IMR-90 (cell line): ENCODE data around the gene PEAK1. TPM values are rescaled to one million over a fixed set of nuclear protein-coding genes. Genes with fewer than 3 reads are reported as not detected.
A peak's percentile ranks its signal among the peaks of the same experiment; 100 is the strongest.

Experiments
- ATAC-seq: fragments of 200-7000 bp; cut with Tn5 transposase; 2 replicates; pipeline ENCODE4 v1.9.1; 2020; ENCODE audit warnings: low read depth, mild to moderate bottlenecking, moderate library complexity
- BruUV-seq: library from RNA; stranded (reverse); fragments of 400-500 nt; replicated peaks from 2 replicates; lab custom pipeline; 2021; lab: Mats Ljungman, UMichigan
- CTCF ChIA-PET: fragments of 300-600 bp; formaldehyde crosslinking; extraction: SDS; loops from one replicate; lab custom pipeline; 2021; ENCODE audit warnings: antibody characterized with exemption; lab: Yijun Ruan, JAX
- POLR2A ChIA-PET: fragments of 300-600 bp; sonication (Branson Sonifier 250); formaldehyde crosslinking; loops from one replicate; lab custom pipeline; 2022; ENCODE audit warnings: antibody characterized with exemption; ENCODE audit not compliant: unreplicated experiment; lab: Charles Lee
- DNase-seq: peaks from one replicate; pipeline ENCODE4 v3.0.0; 2013
- H2AFZ ChIP-seq: replicated peaks from 2 replicates; pipeline ENCODE3; 2013; ENCODE audit warnings: low read length, mild to moderate bottlenecking; ENCODE audit not compliant: poor library complexity
- H2AK5ac ChIP-seq: 2 replicates; pipeline ENCODE4 v1.6.1; 2013; ENCODE audit warnings: low read depth, low read length, inconsistent platforms
- H2AK9ac ChIP-seq: replicated peaks from 2 replicates; pipeline ENCODE3; 2013; ENCODE audit warnings: mild to moderate bottlenecking, low read depth, low read length, moderate library complexity; ENCODE audit not compliant: poor library complexity
- H2BK120ac ChIP-seq: 2 replicates; pipeline ENCODE4 v1.6.1; 2013; ENCODE audit warnings: low read depth, low read length, inconsistent platforms
- H2BK15ac ChIP-seq: 3 replicates; pipeline ENCODE4 v1.6.1; 2013; ENCODE audit warnings: low read depth, low read length, inconsistent platforms
- H2BK20ac ChIP-seq: 2 replicates; pipeline ENCODE4 v1.6.1; 2013; ENCODE audit warnings: low read depth, mild to moderate bottlenecking, inconsistent platforms, low read length, moderate library complexity
- H2BK5ac ChIP-seq: 2 replicates; pipeline ENCODE4 v1.6.1; 2013; ENCODE audit warnings: mild to moderate bottlenecking, low read depth, low read length, inconsistent platforms; ENCODE audit not compliant: poor library complexity, severe bottlenecking
- H3K14ac ChIP-seq: replicated peaks from 2 replicates; pipeline ENCODE4 v1.6.1; 2013; ENCODE audit warnings: low read depth, low read length, inconsistent platforms
- H3K18ac ChIP-seq: 2 replicates; pipeline ENCODE4 v1.6.1; 2013; ENCODE audit warnings: low read depth, low read length, control low read depth
- H3K23ac ChIP-seq: 2 replicates; pipeline ENCODE4 v1.6.1; 2013; ENCODE audit warnings: low read depth, low read length, inconsistent platforms
- H3K27ac ChIP-seq: 2 replicates; pipeline ENCODE4 v1.5.1; 2013; ENCODE audit warnings: mild to moderate bottlenecking, control low read depth, low read length; ENCODE audit not compliant: insufficient read depth
- H3K27me3 ChIP-seq: 2 replicates; pipeline ENCODE4 v1.6.1; 2013; ENCODE audit warnings: low read length; ENCODE audit not compliant: control insufficient read depth, insufficient read depth
- H3K36me3 ChIP-seq: 2 replicates; pipeline ENCODE4 v1.6.1; 2013; ENCODE audit warnings: low read length, mixed read lengths; ENCODE audit not compliant: control insufficient read depth, insufficient read depth
- H3K4ac ChIP-seq: 2 replicates; pipeline ENCODE4 v1.6.1; 2013; ENCODE audit warnings: low read depth, low read length, inconsistent platforms
- H3K4me1 ChIP-seq: 2 replicates; pipeline ENCODE4 v1.6.1; 2013; ENCODE audit warnings: low read length, mixed read lengths; ENCODE audit not compliant: control insufficient read depth, insufficient read depth
- H3K4me2 ChIP-seq: 2 replicates; pipeline ENCODE4 v1.6.1; 2013; ENCODE audit warnings: low read depth, mild to moderate bottlenecking, control low read depth, low read length, moderate library complexity
- H3K4me3 ChIP-seq: 2 replicates; pipeline ENCODE4 v1.5.1; 2013; ENCODE audit warnings: low read depth, mild to moderate bottlenecking, control low read depth, low read length, moderate library complexity; ENCODE audit not compliant: insufficient read depth
- H3K56ac ChIP-seq: 2 replicates; pipeline ENCODE4 v1.6.1; 2013; ENCODE audit warnings: low read length, inconsistent platforms; ENCODE audit not compliant: insufficient read depth; ENCODE audit errors: extremely low read depth
- H3K79me1 ChIP-seq, 2 experiments: 2 replicates each; pipeline ENCODE4 v1.6.1; 2013; ENCODE audit warnings: low read length in 2 of 2, inconsistent platforms in 1 of 2, low read depth in 1 of 2
- H3K9ac ChIP-seq: 2 replicates; pipeline ENCODE4 v1.6.1; 2013; ENCODE audit warnings: low read depth, low read length, control low read depth
- H3K9me1 ChIP-seq: 2 replicates; pipeline ENCODE4 v1.6.1; 2013; ENCODE audit warnings: low read length, inconsistent platforms; ENCODE audit not compliant: insufficient read depth
- H3K9me3 ChIP-seq: 2 replicates; pipeline ENCODE4 v1.6.1; 2013; ENCODE audit warnings: low read length; ENCODE audit not compliant: control insufficient read depth, insufficient read depth
- H4K20me1 ChIP-seq: 2 replicates; pipeline ENCODE4 v1.6.1; 2013; ENCODE audit warnings: low read length, inconsistent platforms; ENCODE audit not compliant: insufficient read depth
- H4K5ac ChIP-seq: 2 replicates; pipeline ENCODE4 v1.6.1; 2013; ENCODE audit warnings: mild to moderate bottlenecking, low read depth, low read length, control low read depth
- H4K8ac ChIP-seq, 2 experiments: 2 replicates each; pipeline ENCODE4 v1.6.1; 2013; ENCODE audit warnings: low read depth in 2 of 2, low read length in 2 of 2, control low read depth in 1 of 2, inconsistent platforms in 1 of 2
- H4K91ac ChIP-seq: 2 replicates; pipeline ENCODE4 v1.6.1; 2013; ENCODE audit warnings: low read depth, low read length, inconsistent platforms; ENCODE audit not compliant: insufficient read depth
- BHLHE40 ChIP-seq: fragments of 150-350 bp; IDR thresholded peaks from 2 replicates; pipeline ENCODE4 v1.6.1; 2016; ENCODE audit warnings: mild to moderate bottlenecking, low read depth, low read length
- CEBPB ChIP-seq: IDR thresholded peaks from 2 replicates; pipeline ENCODE4 v1.6.1; 2012; ENCODE audit warnings: low read depth, low read length, improper control_type of control experiment
- CHD1 ChIP-seq: IDR thresholded peaks from 2 replicates; pipeline ENCODE4 v1.6.1; 2012; ENCODE audit warnings: low read depth, low read length, improper control_type of control experiment
- FOS ChIP-seq: fragments of 150-350 bp; IDR thresholded peaks from 2 replicates; pipeline ENCODE4 v1.6.1; 2016; ENCODE audit warnings: low read depth, low read length
- MAFK ChIP-seq: IDR thresholded peaks from 2 replicates; pipeline ENCODE4 v1.6.1; 2012; ENCODE audit warnings: low read depth, low read length, improper control_type of control experiment
- MAZ ChIP-seq: IDR thresholded peaks from 2 replicates; pipeline ENCODE4 v1.6.1; 2012; ENCODE audit warnings: low read depth, mild to moderate bottlenecking, low read length, improper control_type of control experiment, moderate library complexity, borderline replicate concordance
- NFE2L2 ChIP-seq: fragments of 150-350 bp; IDR thresholded peaks from 2 replicates; pipeline ENCODE4 v1.6.1; 2016; ENCODE audit warnings: low read depth, mild to moderate bottlenecking, low read length
- POLR2A ChIP-seq: IDR thresholded peaks from 2 replicates; pipeline ENCODE4 v1.6.1; 2012; ENCODE audit warnings: mild to moderate bottlenecking, low read depth, low read length
- RAD21 ChIP-seq: IDR thresholded peaks from 2 replicates; pipeline ENCODE4 v1.6.1; 2012; ENCODE audit warnings: low read length, improper control_type of control experiment
- RCOR1 ChIP-seq: IDR thresholded peaks from 2 replicates; pipeline ENCODE4 v1.6.1; 2012; ENCODE audit warnings: mild to moderate bottlenecking, low read length, improper control_type of control experiment; ENCODE audit not compliant: insufficient replicate concordance
- RFX5 ChIP-seq: IDR thresholded peaks from 2 replicates; pipeline ENCODE4 v1.8.0; 2012; ENCODE audit warnings: low read depth, mild to moderate bottlenecking, low read length, moderate library complexity
- SMC3 ChIP-seq: fragments of 150-350 bp; IDR thresholded peaks from 2 replicates; pipeline ENCODE4 v1.6.1; 2016; ENCODE audit warnings: low read depth, mild to moderate bottlenecking, antibody characterized with exemption, low read length, moderate library complexity
- WGBS, 2 experiments: methylation state at CpG; one replicate each; pipeline versions ENCODE4 v1.1.5 to v1.1.7; 2013; ENCODE audit warnings: missing lambda C conversion rate in 2 of 2; ENCODE audit not compliant: insufficient read length in 1 of 2; ENCODE audit errors: extremely low coverage in 2 of 2; 5-methylcytosine and 5-hydroxymethylcytosine counted together
- dilution Hi-C: fragments of 300-500 bp; cut with HindIII; formaldehyde crosslinking; loops from one replicate; pipeline ENCODE4 v1.14.3; 2018; ENCODE audit warnings: low sequenced_read_pairs; ENCODE audit not compliant: unreplicated experiment
- in situ Hi-C: fragments of 300-500 bp; cut with MboI; formaldehyde crosslinking; loops from 3 replicates; pipeline ENCODE4 v1.14.3; 2019; ENCODE audit warnings: low sequenced_read_pairs, inconsistent platforms, mixed read lengths
- intact Hi-C: fragments of 100-400 bp; cut with micrococcal nuclease; formaldehyde crosslinking; loops from 2 replicates; pipeline ENCODE4 v1.10.0; 2022
- polyA plus RNA-seq, 3 experiments: library from polyadenylated mRNA; depleted of rRNA; stranded (reverse); fragments of >200 nt; gene quantifications; 2 replicates each; pipeline ENCODE4 v1.2.3, GENCODE V29; 2012; ENCODE audit warnings: low replicate concordance in 1 of 3
- total RNA-seq: library from RNA; depleted of rRNA; stranded (reverse); fragments of >200 nt; gene quantifications from 2 replicates; pipeline ENCODE4 v1.2.3, GENCODE V29; 2012
- TF ChIP-seq, protein P1 (sequence below): fragments of 150-350 bp; IDR thresholded peaks from 2 replicates; pipeline ENCODE4 v1.6.1; 2016; ENCODE audit warnings: low read depth, mild to moderate bottlenecking, low read length, moderate library complexity, borderline replicate concordance
- TF ChIP-seq, protein P2 (sequence below): fragments of 150-350 bp; IDR thresholded peaks from 2 replicates; pipeline ENCODE4 v1.6.1; 2017; ENCODE audit warnings: mild to moderate bottlenecking, antibody characterized with exemption, low read length, low read depth
- TF ChIP-seq, protein P3 (sequence below): conservative IDR thresholded peaks from 2 replicates; pipeline ENCODE4 v1.5.1; 2012; ENCODE audit warnings: mild to moderate bottlenecking, low read depth, low read length, improper control_type of control experiment

PEAK1 gene
- total and polyA plus RNA-seq, 2 of the 4 experiments (the other 2 are of a cell fraction): 21.5 to 43.9 TPM

DNA sequence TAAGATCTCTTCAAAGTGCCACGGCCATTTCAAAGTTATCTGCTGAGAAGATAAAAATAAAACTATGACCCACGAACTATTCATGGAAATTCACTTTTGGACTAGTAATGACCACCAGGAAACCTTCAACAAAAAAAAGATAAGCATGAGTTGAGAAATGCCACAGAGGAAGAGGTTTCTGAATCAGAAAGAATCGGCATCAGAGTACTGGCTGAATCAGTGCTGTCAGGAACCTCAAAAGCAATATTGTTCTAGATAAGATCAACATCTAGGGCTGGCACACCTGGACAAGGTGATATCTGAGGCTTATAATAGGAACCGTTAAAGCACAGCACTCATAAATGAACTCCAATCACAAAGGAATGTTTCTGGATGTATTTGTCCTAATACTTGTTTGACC, 72.7 kb downstream of the PEAK1 start:
- H3K23ac ChIP-seq: no peak overlapping the region
- no peak overlapping the region for H3K4me3 ChIP-seq
- H3K9ac ChIP-seq: no peak overlapping the region
- no peak overlapping the region for H4K5ac ChIP-seq
- no peak overlapping the region for H3K56ac ChIP-seq
- dilution Hi-C loops: no loop called here
- no peak overlapping the region for H3K4ac ChIP-seq
- intact Hi-C loops: no loop called here
- H2AK9ac ChIP-seq: no peak overlapping the region
- no peak overlapping the region for H2BK120ac ChIP-seq
- in situ Hi-C loops: no loop called here
- H4K8ac ChIP-seq: no peak overlapping the region
- H3K9me1 ChIP-seq: no peaks in the 10 kb centered on the region
- H3K4me2 ChIP-seq: peak overlapping the region; percentile 23; the same call in 1 of the 2 replicates
- no peak overlapping the region for H3K27ac ChIP-seq
- 0 out of 2 replicates have a peak overlapping the region, but pooled peaks have one; percentile 44 for H3K14ac ChIP-seq
- BruUV-seq: no TSS peak
- H2AFZ ChIP-seq: no peak overlapping the region
- H3K27me3 ChIP-seq: no peaks in the 10 kb centered on the region
- peaks cover 13 to 63% of the 10 kb centered on the region in 2 experiments for H3K79me1 ChIP-seq
- peaks cover 44% of the 10 kb centered on the region; the same call in 1 of the 2 replicates for H4K20me1 ChIP-seq
- CTCF ChIA-PET: no interaction called here
- H4K91ac ChIP-seq: no peak overlapping the region
- H2BK15ac ChIP-seq: no peak overlapping the region
- no CpG with 5 or more reads among the region's 4 CpGs for WGBS, 2 experiments
- no peak overlapping the region for H2AK5ac ChIP-seq
- H3K18ac ChIP-seq: no peak overlapping the region
- ATAC-seq (no peak), DNase-seq (no peak)
- POLR2A ChIA-PET: no interaction called here
- TF ChIP-seq CHD1: no peak
- TF ChIP-seq SMC3: no peak
- no peak for TF ChIP-seq MAFK
- TF ChIP-seq RCOR1: no peak
- no peak for TF ChIP-seq RFX5
- TF ChIP-seq FOS: no peak
- no peak for TF ChIP-seq NFE2L2
- no peak for TF ChIP-seq MAZ
- TF ChIP-seq, protein P1, sequence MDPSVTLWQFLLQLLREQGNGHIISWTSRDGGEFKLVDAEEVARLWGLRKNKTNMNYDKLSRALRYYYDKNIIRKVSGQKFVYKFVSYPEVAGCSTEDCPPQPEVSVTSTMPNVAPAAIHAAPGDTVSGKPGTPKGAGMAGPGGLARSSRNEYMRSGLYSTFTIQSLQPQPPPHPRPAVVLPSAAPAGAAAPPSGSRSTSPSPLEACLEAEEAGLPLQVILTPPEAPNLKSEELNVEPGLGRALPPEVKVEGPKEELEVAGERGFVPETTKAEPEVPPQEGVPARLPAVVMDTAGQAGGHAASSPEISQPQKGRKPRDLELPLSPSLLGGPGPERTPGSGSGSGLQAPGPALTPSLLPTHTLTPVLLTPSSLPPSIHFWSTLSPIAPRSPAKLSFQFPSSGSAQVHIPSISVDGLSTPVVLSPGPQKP: no peak
- no peak for TF ChIP-seq RAD21
- no peak for TF ChIP-seq POLR2A
- no peak for TF ChIP-seq BHLHE40
- no peak for TF ChIP-seq CEBPB
- TF ChIP-seq, protein P2, sequence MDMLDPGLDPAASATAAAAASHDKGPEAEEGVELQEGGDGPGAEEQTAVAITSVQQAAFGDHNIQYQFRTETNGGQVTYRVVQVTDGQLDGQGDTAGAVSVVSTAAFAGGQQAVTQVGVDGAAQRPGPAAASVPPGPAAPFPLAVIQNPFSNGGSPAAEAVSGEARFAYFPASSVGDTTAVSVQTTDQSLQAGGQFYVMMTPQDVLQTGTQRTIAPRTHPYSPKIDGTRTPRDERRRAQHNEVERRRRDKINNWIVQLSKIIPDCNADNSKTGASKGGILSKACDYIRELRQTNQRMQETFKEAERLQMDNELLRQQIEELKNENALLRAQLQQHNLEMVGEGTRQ: no peak
- TF ChIP-seq, protein P3, sequence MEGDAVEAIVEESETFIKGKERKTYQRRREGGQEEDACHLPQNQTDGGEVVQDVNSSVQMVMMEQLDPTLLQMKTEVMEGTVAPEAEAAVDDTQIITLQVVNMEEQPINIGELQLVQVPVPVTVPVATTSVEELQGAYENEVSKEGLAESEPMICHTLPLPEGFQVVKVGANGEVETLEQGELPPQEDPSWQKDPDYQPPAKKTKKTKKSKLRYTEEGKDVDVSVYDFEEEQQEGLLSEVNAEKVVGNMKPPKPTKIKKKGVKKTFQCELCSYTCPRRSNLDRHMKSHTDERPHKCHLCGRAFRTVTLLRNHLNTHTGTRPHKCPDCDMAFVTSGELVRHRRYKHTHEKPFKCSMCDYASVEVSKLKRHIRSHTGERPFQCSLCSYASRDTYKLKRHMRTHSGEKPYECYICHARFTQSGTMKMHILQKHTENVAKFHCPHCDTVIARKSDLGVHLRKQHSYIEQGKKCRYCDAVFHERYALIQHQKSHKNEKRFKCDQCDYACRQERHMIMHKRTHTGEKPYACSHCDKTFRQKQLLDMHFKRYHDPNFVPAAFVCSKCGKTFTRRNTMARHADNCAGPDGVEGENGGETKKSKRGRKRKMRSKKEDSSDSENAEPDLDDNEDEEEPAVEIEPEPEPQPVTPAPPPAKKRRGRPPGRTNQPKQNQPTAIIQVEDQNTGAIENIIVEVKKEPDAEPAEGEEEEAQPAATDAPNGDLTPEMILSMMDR: no peak
- H3K4me1 ChIP-seq: no peaks in the 10 kb centered on the region; the same call in 1 of the 2 replicates
- no peak overlapping the region for H2BK5ac ChIP-seq
- H3K36me3 ChIP-seq: peaks cover 5% of the 10 kb centered on the region
- H2BK20ac ChIP-seq: no peak overlapping the region
- no peaks in the 10 kb centered on the region for H3K9me3 ChIP-seq
